ENCODE results near the gene TBX4. TPM values are rescaled to one million over a fixed set of nuclear protein-coding genes. Genes with fewer than 3 reads are reported as not detected.

The TBX4 gene
- total and polyA plus RNA-seq, 9 of the 15 experiments (the other 6 are each of a cell fraction or from before 2014, with no cell fraction given), result not detected

DNA sequence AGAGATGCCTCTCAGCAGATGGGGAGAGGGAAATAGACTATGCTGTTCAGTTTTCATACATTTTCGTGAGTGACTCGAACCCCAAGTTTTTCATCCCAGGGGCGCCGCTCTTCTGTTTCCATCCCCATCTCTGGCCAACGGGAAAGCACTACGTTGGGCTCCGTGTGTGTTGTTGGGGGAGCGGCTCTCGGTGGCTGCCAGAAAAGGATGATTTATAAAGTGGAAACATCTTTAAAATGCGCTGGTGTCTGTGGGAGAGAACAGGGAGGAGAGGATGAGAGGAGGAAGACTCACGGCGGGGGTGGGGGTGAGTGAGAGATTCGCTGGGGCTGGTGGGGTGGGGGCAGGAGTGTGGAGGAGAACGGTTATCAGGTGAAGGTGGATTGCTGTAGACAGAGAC is 5.8 kb downstream of the TBX4 start:
- H3K79me2 ChIP-seq (ENCODE audit: control insufficient read depth, insufficient read depth, low read length), result no peaks in the 10 kb centered on the region
- H2AFZ ChIP-seq (ENCODE audit: low read depth, low read length), result no peak overlapping the region
- ChIA-PET POLR2A (no interaction called here), CTCF (ENCODE audit: low intra/inter-chr PET ratio) (no interaction called here)
- no peaks in the 10 kb centered on the region for H3K9me1 ChIP-seq (ENCODE audit: control insufficient read depth, insufficient read depth, low read length)
- no peak for FAIRE-seq
- no peaks in the 10 kb centered on the region for H3K36me3 ChIP-seq (ENCODE audit: control insufficient read depth, insufficient read depth, low read length)
- no peak overlapping the region for H3K27ac ChIP-seq (ENCODE audit: extremely low read depth, low read depth, low read length)
- H3K27me3 ChIP-seq (ENCODE audit: control insufficient read depth in 2 of 2, insufficient read depth in 2 of 2, low read length in 2 of 2), result peaks cover 25 to 62% of the 10 kb centered on the region in 2 experiments; a peak in 4 of 5 replicates
- in situ Hi-C loops (cut with MboI) (no loop called here), intact Hi-C loops (cut with micrococcal nuclease) (no loop called here)
- no peak overlapping the region for H3K9ac ChIP-seq (ENCODE audit: insufficient read depth in 1 of 2, low read depth in 2 of 2, low read length in 2 of 2)
- ATAC-seq, result no peak
- BruUV-seq (replicated peaks), result no TSS peak
- no peak overlapping the region for H3K4me3 ChIP-seq
- no peak for DNase-seq (ENCODE audit: extremely low read depth in 1 of 4, low spot score in 3 of 4)
- TF ChIP-seq ASH1L (IDR thresholded peaks at IDR 0.05; ENCODE audit: borderline replicate concordance, low read depth, partially characterized antibody) (no peak), ZNF668 (CRISPR knock-in tag; IDR thresholded peaks at IDR 0.05) (no peak), ZNF143 (CRISPR knock-in tag; IDR thresholded peaks at IDR 0.05) (no peak), ZBTB11 (CRISPR knock-in tag; IDR thresholded peaks at IDR 0.05) (0 out of 6 replicates have a peak, but pooled peaks of 1 of the 3 experiments have one; percentile 8), SIRT6 (IDR thresholded peaks at IDR 0.05; ENCODE audit: low read depth, low read length) (no peak), ETS2 (tag; IDR thresholded peaks at IDR 0.05; ENCODE audit: borderline replicate concordance, poor library complexity, severe bottlenecking) (no peak)
- H3K4me1 ChIP-seq (replicated peaks in 1 of 2; ENCODE audit: control insufficient read depth in 2 of 2, insufficient read depth in 2 of 2, low read length in 2 of 2), result peaks cover 0 to 30% of the 10 kb centered on the region in 2 experiments; a peak in 3 of 5 replicates
- H3K4me2 ChIP-seq (ENCODE audit: insufficient read depth, low read length), result no peak overlapping the region
- WGBS (ENCODE audit: insufficient coverage, low coverage, missing lambda C conversion rate), result 2% methylated on average over 10 of the region's 14 CpGs
- no peaks in the 10 kb centered on the region for H3K9me3 ChIP-seq (replicated peaks; ENCODE audit: control insufficient read depth, insufficient read depth, low read depth, low read length)
- H4K20me1 ChIP-seq (replicated peaks; ENCODE audit: control insufficient read depth, insufficient read depth, low read length), result 0 out of 2 replicates have a peak, but pooled peaks cover under 1% of the 10 kb centered on the region

All from K562 (cell line).